NCI-H748 treated with DMSO at 0.1 percent for 48 hours (cell line): Measurements from ENCODE around the gene PIGT.
A peak's percentile ranks its signal among the peaks of the same experiment; 100 is the strongest.

Source experiments
- DNase-seq: peaks from one replicate; lab custom pipeline; 2025; lab: John Stamatoyannopoulos, UW

The PIGT gene

DNA sequence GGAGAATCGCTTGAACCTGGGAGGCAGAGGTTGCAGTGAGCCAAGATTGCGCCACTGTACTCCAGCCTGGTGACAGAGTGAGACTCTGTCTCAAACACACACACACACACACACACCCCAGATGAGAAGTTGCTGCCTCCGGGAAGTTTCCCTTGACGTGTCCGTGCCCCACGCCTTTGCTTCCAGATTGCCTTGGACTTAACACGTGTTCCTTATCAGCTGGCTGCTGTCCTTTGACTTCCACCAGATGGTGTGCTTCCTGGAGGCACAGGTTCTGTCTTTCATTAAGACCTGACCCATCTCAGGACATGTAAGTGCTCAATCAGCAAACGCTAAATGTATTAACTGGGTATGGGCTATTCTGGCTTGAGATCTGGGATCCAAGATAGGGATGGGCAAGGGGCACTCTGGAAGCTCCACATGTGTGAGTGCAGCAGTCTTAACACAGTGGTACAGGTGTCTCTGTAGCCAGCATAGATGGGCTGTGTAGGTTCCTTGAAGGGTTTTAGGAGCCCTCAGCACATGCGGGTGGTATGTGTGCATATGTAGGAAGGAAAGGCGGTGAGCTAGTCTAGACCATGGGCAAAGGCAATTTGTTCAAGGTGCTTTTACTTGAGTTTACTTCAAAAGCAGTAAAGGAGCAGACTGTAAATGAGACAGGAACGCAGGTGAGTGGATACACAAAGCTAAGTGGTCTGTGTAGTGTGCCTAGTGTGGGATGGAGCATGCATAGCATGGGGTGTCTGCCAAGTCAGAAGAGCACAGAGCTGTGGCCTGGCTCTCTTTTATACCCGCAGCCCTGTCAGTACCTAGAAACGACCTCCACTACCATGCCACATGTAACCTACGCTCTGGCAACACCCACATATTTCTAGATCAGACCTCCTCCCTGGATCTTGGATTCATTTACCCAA lies 11.6 kb downstream of the PIGT start:
- DNase-seq: no peak

DNA sequence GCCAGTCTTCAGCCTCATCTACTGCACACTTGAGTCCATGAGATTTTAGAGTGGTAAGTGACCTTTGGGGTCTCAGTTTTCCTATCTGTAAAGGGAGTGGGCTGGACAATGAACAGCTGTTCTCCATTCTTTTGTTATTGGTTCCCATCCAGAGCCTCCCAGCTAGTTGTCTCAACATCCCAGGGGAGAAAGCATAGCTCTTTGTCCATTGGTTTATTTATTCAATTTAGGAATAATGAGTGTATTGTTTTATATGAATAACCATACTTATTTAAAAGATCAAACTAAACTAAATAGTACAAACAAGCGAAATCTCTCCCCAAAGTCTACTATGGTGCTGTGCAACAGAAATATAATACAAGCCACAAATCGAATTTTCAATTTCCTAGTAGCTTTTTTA lies 13.7 kb downstream of the PIGT start:
- no peak for DNase-seq

DNA sequence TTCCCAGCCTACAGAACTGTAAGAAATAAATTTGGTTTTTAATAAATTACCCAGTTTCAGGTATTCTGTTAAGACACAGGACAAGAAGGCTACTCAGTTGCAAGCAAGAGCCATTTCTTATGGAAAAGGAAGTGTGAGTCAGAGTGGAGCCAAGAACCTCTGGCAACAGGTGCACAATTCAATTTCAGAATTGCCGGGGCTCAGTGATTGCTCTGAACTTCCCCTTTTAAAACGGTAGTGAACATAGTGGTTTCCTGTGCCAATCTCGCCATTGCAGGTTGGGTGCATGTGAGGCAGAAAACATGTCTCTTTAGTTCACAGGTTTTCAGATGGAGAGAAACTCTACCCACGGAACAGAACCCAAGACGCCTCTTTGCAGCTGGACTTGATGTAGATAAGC lies 16.4 kb downstream of the PIGT start:
- DNase-seq: no peak

DNA sequence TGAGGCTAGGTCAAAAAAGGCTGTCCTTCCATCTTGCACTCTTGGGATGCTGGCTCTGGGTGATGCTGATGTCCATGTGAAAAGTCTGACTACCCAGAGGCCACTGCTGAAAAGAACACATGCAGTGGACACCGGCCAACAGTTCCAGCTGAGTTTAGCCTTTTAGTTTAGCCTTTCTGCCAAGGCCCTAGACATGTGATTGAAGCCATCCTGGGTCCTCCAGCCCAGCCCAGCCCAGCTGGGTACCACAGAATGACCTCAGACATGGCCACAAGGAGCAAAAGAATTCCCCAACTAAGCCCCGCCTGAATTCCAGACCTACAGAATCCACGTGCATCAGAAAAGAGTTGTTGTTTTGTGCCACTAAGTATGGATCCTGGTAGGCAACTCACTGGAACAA lies 17.4 kb downstream of the PIGT start:
- no peak for DNase-seq

DNA sequence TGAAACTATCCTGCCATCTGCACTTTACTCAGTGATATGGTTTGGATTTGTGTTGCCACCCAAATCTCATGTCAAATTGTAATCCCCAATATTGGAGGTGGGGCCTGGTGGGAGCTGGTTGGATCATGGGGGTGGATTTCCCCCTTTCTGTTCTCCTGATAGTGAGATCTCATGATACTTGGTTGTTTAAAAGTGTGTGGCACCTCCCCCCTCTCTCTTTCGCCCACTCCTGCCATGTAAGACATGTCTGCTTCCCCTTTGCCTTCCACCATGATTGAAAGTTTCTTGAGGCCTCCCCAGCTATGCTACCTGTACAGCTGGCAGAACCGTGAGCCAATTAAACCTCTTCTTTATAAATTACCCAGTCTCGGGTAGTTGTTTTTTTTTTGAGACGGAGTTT lies 18.0 kb downstream of the PIGT start:
- no peak for DNase-seq

DNA sequence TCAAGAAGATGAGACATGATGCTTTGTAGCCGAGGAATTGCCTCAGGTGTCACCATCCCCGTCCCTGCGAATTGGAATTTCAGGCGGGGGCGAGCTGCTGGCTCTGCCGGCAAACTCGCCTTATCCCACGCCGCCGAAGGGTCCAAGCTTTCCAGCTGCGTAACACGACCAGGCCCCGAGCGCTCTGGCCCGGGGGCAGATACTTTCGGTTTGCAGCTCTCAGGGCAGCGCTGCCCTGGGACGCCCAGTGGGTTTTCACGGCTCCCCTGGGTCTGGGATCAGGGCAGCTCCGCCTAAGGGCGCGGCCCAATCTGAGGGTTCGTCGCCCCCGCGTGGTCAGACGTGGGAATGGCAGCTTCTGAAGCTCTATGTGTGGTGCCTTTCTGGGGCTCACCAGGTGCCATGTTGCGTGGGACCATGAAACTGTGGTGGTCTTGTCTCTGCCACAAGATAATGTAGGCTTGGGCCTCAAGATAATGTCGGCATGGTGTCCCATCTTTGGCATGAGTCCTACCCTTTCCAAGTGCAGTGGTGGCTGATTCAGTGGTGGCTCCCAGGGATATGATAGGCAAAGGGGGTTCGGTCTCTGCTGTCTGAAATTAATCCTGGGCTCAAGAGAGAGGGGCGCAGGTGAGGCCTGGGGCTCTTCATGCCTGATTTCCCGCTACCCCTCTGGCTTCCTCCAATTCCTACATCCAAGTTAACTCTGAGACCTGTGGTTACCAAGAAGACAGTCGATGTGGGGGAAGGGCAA lies 21.0 kb downstream of the PIGT start:
- peak; percentile 9 for DNase-seq

DNA sequence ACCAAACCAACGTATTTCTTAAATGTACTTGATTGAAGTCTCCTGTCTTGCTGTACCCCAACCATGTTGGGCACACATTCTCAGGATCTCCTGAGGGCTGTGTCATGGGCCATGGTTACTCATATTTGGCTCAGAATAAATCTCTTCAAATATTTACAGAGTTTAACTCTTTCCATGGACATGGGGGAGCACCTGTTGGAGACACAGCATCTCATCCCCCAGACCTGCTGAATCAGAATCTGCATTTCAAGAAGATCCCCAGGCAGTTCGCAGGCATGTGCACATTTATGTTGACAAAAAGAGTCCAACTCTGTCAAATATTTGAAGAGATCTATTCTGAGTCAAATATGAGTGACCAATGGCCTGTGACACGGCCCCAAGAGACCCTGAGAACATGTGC lies 24.5 kb downstream of the PIGT start:
- no peak for DNase-seq

DNA sequence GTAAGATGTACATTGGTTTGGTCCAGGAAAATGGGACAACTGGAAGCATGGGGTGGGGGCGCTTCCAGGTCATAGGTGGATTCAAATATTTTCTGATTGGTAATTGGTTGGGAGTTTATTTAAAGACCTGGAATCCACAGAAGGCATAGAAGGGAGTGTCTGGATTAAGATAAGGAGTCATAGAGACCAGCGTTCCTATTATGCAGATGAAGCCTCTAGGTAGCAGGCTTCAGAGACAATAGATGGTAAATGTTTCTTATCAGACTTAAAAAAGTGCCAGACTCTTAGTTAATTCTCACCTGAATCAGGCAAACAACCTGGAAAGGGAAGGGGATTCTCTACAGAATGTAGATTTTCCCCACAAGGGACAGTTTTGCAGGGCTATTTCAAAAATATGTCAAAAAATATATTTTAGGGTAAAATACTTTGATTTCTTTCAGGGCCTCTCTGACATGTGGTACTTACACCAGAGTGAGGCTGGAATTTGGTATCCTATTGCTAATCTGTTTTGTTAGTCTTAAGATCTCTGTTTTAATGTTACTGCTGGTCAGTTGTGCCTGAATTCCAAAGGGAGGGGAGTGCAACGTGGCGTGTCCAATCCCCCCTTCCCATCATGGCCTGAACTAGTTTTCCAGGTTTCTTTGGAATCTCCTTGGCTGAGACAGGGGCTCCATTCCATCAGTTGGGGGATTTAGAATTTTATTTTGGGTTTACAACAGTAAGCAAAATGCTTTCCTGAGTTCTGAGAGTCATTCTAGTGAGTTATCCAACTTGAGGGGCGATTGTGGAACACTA lies 25.1 kb downstream of the PIGT start:
- DNase-seq: no peak

DNA sequence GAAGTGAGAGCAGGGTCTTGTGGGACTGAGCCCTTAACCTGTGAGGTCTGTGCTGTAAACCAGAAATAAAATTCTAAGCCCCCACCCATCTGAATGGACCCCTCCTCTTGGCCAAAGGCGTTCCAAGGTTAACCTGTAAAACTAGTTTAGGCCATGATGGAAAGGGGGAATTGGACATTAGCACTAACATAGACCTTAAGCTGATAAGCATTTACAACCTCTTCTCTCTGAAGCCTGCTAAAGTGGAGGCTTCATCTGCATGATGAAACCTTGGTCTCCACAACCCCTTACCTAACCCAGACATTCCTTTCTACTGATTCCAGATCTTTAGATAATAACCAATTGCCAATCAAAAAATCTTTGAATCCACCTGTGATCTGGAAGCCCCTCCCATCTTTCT lies 25.8 kb downstream of the PIGT start:
- no peak for DNase-seq

DNA sequence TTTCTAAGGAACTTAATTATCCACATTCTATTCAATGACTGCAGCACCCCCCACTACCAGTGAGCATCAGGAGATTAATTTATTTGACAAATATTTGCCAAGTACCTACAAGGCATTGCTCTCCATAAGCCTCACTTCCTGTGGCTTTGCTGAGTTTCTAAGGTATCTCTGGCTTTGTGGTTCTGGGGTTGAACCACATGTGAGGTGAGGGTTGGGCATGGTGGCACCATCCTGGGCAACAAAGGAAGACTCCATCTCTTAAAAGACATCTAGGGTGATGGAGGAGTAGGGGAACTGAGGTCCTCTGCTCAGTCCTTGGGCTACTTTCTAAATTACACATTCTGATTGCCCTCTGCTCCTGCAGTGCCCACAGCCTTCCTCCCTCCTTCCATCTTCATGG lies 28.1 kb downstream of the PIGT start:
- DNase-seq: no peak

DNA sequence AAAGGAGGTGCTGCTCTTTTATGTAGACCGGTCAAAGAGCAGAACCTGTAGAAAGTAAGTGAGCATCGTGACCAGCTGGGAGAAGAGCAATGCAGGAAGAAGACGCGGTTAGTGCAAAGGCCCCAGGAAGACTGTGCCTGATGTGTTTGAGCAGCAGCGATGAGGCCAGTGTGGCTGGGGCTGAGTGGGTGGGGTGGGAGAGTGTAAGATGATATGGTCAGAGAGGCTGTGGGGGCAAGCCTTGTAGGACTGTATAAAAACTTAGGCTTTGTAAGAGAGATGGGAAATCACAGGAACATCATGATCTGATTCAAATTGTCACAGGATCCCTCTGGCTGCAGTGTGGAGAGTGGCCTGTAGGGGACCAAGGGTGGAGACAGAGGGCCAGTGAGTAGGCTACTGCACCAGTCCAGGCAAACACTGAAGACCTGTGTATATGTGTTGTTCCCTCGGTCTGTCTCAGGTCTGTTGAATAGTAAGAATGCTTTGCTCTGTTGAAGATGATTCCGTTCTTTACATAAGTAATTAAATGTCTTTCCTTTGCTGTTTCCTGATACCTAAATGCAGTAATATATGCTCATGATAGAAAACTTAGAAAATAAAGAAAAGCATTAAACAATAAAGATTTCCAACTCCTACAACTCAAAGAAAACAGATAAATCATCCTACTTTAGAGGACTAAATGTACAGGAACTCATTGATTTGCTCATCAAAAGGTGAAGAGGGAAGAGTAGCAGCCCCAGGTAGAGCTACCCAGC lies 30.0 kb downstream of the PIGT start:
- DNase-seq: no peak

DNA sequence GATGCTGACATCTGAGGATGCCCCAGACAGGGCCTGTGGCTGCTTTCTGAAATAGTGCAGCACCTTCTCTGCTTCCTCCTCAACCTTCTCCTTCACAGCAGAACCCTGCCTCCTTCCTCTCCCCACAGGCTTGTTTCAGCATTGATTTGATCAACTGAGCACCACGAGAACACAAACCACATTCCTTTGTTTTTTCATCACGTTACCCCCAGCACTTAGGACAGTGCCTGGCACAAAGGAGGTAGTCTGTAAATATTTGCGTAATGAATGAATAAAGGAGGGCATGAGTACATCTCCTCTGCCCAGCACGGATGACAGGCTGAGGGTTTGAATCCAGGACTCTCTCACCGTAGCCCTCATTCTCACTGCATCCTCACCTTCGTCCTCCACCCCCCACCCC lies 32.3 kb downstream of the PIGT start:
- DNase-seq: no peak

DNA sequence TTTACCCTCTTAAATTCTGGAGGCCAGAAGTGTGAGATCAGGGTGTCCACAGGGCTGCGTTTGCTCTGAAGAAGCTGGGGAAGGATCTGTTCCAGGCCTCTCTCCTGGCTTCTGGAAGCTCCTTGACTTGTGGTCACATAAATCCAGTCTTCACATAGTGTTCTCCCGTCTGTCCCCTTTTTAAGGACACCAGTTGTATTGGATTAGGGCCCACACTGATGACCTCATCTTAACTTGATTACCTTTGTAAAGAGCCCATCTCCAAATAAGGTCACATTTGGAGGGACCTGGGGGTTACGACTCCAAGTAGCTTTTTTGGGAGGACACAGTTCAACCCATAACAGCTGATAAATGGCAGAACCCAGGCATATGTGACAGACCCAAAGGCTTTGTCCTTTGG lies 33.6 kb downstream of the PIGT start:
- DNase-seq: no peak

DNA sequence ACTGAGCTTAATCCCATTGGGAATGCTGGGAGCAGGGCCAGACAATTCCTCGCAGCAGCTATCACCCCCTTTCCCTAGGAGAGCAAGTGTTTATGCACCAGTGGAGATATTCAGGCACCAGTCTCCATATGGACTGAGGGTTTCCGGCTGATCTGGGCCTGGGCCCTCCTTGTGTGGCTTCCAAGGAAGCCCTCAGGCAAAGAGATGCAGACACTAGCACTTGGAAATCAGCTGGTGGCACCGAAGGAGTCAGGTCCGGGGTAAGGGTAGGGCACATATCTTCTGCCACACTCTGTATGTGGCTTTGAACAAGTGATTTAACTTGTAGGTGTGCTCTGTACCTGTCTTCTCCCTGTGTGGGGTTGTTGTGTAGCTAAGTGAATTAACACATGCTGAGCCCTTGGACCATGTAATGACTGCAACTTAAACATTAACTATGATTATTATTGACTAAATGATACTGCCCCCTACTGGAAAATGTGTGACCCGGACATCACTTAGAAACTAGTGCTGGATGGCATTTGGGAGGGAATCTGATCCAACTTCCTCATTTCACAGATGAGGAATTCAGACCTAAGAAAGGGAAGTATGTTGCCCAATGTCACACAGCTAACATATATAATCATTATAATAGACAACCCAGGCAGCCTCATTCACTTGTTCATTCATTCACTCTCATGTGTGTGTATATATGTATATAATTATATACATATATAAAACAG lies 34.3 kb downstream of the PIGT start:
- peak; percentile 15 for DNase-seq

DNA sequence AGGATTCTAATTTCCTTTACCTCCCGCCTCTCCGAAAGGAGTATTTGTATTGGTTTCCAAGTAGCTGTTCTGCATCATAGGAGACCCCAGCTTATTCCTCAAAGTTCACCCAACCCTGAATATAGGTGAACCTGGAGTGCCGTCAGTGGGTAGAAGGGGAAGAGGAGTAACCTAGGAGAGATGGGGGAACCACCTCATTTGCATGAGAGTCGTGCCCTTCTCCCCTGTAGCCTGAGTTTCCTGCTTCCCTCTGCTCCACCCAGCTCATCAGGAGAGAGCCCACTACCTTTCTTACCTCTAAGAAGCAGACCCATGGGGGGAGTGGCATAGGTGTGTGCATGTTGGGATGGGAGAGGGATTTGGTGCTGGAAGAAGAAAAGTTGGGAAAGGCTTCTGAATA lies 36.3 kb downstream of the PIGT start:
- DNase-seq: no peak

DNA sequence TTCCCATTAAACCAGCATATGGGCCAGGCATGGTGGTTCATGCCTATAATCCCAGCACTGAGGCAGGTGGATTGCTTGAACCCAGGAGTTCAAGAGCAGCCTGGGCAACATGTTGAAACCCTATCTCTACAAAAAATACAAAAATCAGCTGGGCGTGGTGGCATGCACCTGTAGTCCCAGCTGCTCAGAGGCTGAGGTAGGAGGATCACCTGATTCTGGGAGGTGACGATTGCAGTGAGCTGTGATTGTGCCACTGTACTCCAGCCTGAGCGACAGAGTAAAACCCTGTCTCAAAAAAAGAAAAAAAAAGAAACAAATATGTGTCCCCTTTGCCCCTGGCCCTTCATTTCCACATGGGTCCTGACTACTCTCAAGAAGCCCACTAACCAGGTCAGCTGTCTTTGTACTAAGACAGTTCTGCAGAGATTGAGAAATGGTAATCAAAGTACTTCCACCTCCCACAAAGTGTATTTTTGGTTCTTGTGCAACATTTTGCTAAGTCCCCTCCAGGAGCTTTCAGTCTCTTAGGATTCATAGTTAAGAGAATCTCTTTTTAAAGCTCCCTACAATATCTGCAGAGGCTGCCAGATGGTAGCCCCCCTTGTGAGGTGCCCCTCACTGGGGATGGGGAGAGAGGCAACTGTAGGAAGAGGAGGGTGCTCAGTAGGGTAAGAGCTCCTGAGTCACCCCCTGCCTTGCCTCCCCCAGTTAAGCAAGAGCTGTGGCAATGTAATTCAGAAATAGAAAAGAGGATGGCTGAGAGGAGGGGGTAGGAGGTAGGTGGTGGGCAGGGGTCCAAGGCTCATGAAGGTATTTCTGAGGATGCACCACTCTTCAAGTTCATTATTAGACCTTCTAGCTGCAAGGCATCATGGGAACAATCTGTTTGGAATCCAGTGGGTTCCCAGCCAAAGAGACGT lies 37.1 kb downstream of the PIGT start:
- DNase-seq: no peak

DNA sequence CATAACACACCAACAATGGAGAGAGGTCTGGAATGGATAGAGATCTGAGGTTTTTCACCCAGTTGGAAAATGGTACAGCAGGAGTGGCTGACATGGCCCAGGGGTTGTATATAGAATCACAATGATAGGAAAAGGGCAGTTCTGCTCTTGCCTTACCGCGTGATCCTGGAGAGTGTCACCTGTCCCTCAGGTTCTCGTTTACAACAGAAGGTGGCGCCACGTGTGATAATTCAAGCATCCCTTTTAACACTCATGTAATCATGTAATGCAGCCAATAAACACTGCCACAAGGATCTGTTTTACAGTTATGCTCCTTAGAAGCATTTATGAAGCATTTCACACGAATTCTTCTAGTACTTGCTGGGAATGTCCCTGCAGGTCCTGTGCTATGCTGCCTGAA lies 40.7 kb downstream of the PIGT start:
- peak; percentile 18 for DNase-seq

DNA sequence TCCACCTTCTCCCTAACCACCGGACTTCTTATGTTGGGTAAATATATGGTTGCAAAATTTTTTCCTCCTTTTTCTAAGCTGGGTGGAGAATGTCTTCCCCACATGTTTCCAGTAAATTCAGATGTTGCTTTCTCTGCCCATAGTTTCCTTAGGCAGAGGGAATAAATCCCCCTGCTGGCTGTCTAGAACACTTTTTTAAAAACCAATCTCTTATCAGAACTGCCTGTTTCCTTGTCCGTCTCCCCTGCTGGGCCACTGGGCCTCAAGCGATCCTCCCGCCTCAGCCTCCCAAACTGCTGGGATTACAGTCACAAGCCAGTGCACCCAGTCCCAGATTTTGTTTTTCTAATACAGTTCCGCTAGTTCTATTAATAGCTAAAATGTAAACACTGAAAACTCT lies 43.7 kb downstream of the PIGT start:
- no peak for DNase-seq

DNA sequence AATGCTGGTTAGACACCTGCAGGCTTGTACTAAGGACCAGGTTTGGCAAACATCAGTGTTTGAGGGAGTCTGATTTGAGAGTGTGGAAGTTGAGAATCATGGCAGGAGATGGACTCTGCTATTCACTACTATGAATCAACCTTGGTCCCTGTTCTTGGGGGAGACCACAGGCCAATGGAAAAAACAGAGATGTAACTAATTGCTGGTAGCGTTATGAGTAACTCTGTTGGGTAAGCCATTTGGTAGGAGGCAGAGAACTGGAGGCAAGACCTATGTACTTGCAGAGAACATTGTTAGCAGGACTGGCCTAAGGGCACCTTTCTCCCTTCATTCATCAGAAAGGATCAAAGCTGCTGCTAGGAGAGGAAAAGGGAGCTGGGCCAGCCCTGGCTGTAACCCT lies 45.3 kb downstream of the PIGT start:
- no peak for DNase-seq
